Loucy (cell line): ENCODE measurements around the gene FGF16.

Source experiments
- CTCF ChIP-seq: fragments of 200-600 bp; sonication (generic); conservative IDR thresholded peaks from 2 replicates; pipeline ENCODE4 v1.5.1; 2014; ENCODE audit warnings: mild to moderate bottlenecking, antibody characterized with exemption, low read length
- EZH2phosphoT487 ChIP-seq: fragments of 200-600 bp; IDR thresholded peaks from 2 replicates; pipeline ENCODE4 v1.6.1; 2018; ENCODE audit warnings: antibody characterized with exemption, mild to moderate bottlenecking, moderate library complexity, borderline replicate concordance

GRCh38 chrX:77441479-77441878, 5.7 kb upstream of the FGF16 start:
- TF ChIP-seq CTCF: no peak
- TF ChIP-seq EZH2phosphoT487: no peak
